Kidney (tissue), 14 donors: ENCODE data around the gene ABLIM1. TPM values are rescaled to one million over a fixed set of nuclear protein-coding genes. Genes with fewer than 3 reads are reported as not detected.

Source experiments
- DNase-seq, 5 donors: peaks; one replicate each; pipeline ENCODE4 v3.0.0-alpha.2; 2013 to 2020
- FAIRE-seq: peaks from 2 replicates; lab custom pipeline; 2012; peaks lifted over from hg19 to GRCh38; lab: Jason Lieb, UNC
- H3K27ac ChIP-seq, 2 donors: one replicate each; pipeline ENCODE4 v1.7.0; 2013; ENCODE audit warnings: low read depth in 2 of 2, low read length in 2 of 2, inconsistent platforms in 1 of 2
- H3K27me3 ChIP-seq: one replicate; pipeline ENCODE4 v1.7.1; 2013; ENCODE audit warnings: low read length, inconsistent platforms; ENCODE audit not compliant: control insufficient read depth, insufficient read depth
- H3K36me3 ChIP-seq, 3 donors: one replicate each; pipeline versions ENCODE4 v1.7.0 to v1.7.1; 2013; ENCODE audit warnings: low read length in 3 of 3, control low read depth in 1 of 3, inconsistent platforms in 1 of 3; ENCODE audit not compliant: insufficient read depth in 3 of 3, control insufficient read depth in 2 of 3
- H3K4me1 ChIP-seq, 3 donors: one replicate each; pipeline versions ENCODE4 v1.7.0 to v1.7.1; 2013; ENCODE audit warnings: low read length in 3 of 3, inconsistent platforms in 1 of 3, low read depth in 1 of 3; ENCODE audit not compliant: control insufficient read depth in 2 of 3, insufficient read depth in 2 of 3
- H3K4me3 ChIP-seq, 3 donors: one replicate each; pipeline versions ENCODE4 v1.7.0 to v1.8.1; 2013; ENCODE audit warnings: low read length in 3 of 3, control low read depth in 1 of 3, inconsistent platforms in 1 of 3
- H3K9ac ChIP-seq, 3 donors: one replicate each; pipeline versions ENCODE4 v1.7.0 to v1.7.1; 2013; ENCODE audit warnings: low read length in 3 of 3, control low read depth in 1 of 3, inconsistent platforms in 1 of 3
- H3K9me3 ChIP-seq, 3 donors: one replicate each; pipeline versions ENCODE4 v1.7.0 to v1.7.1; 2013; ENCODE audit warnings: low read length in 3 of 3, control low read depth in 1 of 3, inconsistent platforms in 1 of 3; ENCODE audit not compliant: control insufficient read depth in 2 of 3, insufficient read depth in 1 of 3
- CTCF ChIP-seq: IDR thresholded peaks from 3 replicates; pipeline ENCODE4 v1.5.1; 2012; ENCODE audit warnings: mild to moderate bottlenecking, moderate library complexity, borderline replicate concordance; ENCODE audit not compliant: insufficient read depth; ENCODE audit errors: extremely low read depth
- intact Hi-C: fragments of 100-400 bp; cut with DNase I; formaldehyde crosslinking; loops from one replicate; pipeline ENCODE4 v1.11.1; 2022
- polyA plus RNA-seq: library from polyadenylated mRNA; stranded (reverse); fragments of 350-450 nt; fragmentation: Illumina TruSeq; extraction: RNeasy Lipid Tissue Mini Kit (QIAGEN cat#74804); gene quantifications from one replicate; pipeline ENCODE4 v1.2.3, GENCODE V29; 2014; ENCODE audit warnings: low read depth, low replicate concordance; ENCODE audit not compliant: insufficient read depth
- total RNA-seq: library from RNA; stranded (reverse); fragmentation: NEBNext Ultra II Directional; extraction: Animal tissue kit (Norgen Biotek cat#: 25700); gene quantifications from one replicate; pipeline ENCODE4 v1.2.1, GENCODE V29; 2021
- donor health status: control.
- donor health status: control.
- donor health status: control.
- donor health status: control.
- donor health status: control.
- donor health status: DM: yes; HTN: yes; CAD: no.
- donor health status: Normal renal cell carcinoma (clear cell type).

The ABLIM1 gene
- total and polyA plus RNA-seq, 2 donors from 2014 or later, result 32.3 to 158 TPM

- Histone ChIP-seq H3K9me3 (no peaks in the 10 kb centered on the region), H3K4me3 (no peak overlapping the region), H3K27ac (peak overlapping the region; percentile 16 to 87), H3K36me3 (no peaks in the 10 kb centered on the region), H3K27me3 (no peaks in the 10 kb centered on the region), H3K9ac (no peak overlapping the region), H3K4me1 (peaks cover 2 to 22% (median 3%) of the 10 kb centered on the region in 3 donors)
- no peak for TF ChIP-seq CTCF
- intact Hi-C loops, result no loop called here
- DNase-seq (no peak), FAIRE-seq (no peak)
These were observed 149.7 kb downstream of the ABLIM1 start for GRCh38 chr10:114508376-114508775.

GRCh38 chr10:114507449-114507848 lies 150.6 kb downstream of the ABLIM1 start:
- TF ChIP-seq CTCF, result no peak
- intact Hi-C loops, result no loop called here
- DNase-seq, result peak in 1 of 5 donors; percentile 95
- FAIRE-seq, result no peak
- H3K27ac ChIP-seq, result peak overlapping the region; percentile 37 to 87
- peak overlapping the region in 1 of 3 donors; percentile 47 for H3K9ac ChIP-seq
- H3K27me3 ChIP-seq, result no peaks in the 10 kb centered on the region
- H3K4me1 ChIP-seq, result peaks cover 2 to 22% (median 3%) of the 10 kb centered on the region in 3 donors
- H3K4me3 ChIP-seq, result no peak overlapping the region
- no peaks in the 10 kb centered on the region for H3K36me3 ChIP-seq
- no peaks in the 10 kb centered on the region for H3K9me3 ChIP-seq

- intact Hi-C loops, result no loop called here
- FAIRE-seq, result no peak
These were observed 151.1 kb downstream of the ABLIM1 start for GRCh38 chr10:114506871-114507385.

More at GRCh38 chr10:114506871-114507385, 151.1 kb downstream of the ABLIM1 start:
- DNase-seq, result no peak
- Histone ChIP-seq H3K27me3 (no peaks in the 10 kb centered on the region), H3K4me1 (peaks cover 2 to 22% (median 3%) of the 10 kb centered on the region in 3 donors), H3K36me3 (no peaks in the 10 kb centered on the region), H3K9ac (peak overlapping the region in 1 of 3 donors; percentile 47), H3K27ac (peak overlapping the region; percentile 37 to 87), H3K4me3 (no peak overlapping the region), H3K9me3 (no peaks in the 10 kb centered on the region)
- TF ChIP-seq CTCF, result no peak
